Ammon's horn (tissue), 1 donor: ENCODE results near the gene NFU1.
"Not testable (repeated sequence)": the region's sequence is repeated elsewhere in the genome, so short reads cannot be mapped to it uniquely, and the experiment has no call there.

ENCODE experiments used
- DNase-seq: peaks from one replicate; pipeline ENCODE4 v3.0.0-alpha.2; 2016; ENCODE audit warnings: low spot score

The NFU1 gene

DNA sequence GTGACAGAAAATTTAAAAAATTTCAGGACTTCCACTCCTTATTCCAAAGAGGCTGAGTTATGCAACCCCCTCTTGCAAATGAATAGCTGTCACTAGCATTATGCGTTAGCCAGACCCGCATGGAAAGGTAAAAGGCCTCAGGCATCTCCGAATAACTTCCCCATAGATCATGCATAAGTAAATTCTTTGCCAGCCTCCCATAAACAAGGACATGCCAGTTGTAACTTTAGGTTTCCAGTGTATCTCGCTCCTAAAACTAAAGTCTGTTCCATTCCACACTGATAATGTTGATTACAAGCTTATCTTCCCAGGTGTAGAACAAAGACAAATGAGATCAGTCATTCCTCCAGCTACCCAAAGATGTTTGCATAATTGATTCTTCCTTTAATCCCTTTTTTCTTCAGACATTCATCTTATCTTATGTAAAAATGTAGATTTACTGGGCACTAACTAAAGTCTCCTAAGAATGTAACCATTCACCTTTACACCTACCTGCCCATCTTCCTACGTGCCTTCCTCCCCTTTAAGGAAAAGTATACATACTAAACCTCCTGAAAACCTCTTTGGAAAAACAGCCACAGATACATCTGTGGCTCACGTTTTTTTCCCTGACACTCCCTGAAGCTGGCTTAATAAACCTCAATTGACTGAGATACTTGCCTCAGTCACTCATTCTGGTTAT is 13.6 kb upstream of the NFU1 start:
- no peak for DNase-seq

GRCh38 chr2:69449906-69450305 is 12.7 kb upstream of the NFU1 start:
- DNase-seq: no peak

DNA sequence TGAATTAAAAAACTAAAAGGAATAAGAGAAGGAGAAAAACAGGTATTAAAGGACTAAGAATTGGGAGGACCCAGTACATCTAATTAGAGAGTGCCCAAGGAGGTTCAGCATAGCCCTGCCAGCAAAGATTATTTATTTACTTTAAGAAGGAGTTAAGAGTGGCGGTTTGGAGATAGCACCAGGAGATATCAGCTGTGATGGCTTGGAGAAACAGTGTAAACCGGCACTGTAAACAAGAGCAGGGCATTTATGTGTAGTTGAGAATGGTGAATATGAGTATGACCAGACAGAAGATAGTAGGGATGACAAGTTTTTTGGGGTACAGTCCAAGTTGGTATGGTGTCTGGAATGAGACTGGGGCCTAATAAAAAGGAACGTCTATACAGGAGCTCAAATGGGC is 6.4 kb upstream of the NFU1 start:
- DNase-seq: not testable (repeated sequence)

- not testable (repeated sequence) for DNase-seq
Measured at GRCh38 chr2:69439499-69439898, 2.3 kb upstream of the NFU1 start.

- DNase-seq: no peak
Measured at GRCh38 chr2:69438580-69438979, 1.3 kb upstream of the NFU1 start.

- no peak for DNase-seq
Measured at GRCh38 chr2:69437751-69438154, 518 bp upstream of the NFU1 start.

DNA sequence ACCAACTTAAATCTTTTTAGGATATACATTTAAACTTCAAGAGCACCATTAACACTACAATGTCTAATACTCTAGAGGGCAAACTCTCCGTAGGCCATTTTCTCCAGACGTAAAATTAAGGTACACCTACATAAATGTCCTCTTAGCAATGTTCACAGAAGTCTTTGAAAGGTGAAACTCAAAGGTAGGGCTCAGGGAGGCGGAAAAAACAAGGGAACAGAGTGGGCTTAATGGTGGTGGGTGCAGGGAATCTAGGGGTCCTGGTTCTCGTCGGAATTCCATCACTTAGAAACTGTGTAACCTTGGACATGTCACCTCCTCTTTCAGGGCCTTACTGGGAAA is 668 bp downstream of the NFU1 start:
- DNase-seq: no peak

GRCh38 chr2:69434753-69435152 is 2.5 kb downstream of the NFU1 start:
- DNase-seq: no peak

GRCh38 chr2:69429491-69430183 is 7.6 kb downstream of the NFU1 start:
- no peak for DNase-seq

DNA sequence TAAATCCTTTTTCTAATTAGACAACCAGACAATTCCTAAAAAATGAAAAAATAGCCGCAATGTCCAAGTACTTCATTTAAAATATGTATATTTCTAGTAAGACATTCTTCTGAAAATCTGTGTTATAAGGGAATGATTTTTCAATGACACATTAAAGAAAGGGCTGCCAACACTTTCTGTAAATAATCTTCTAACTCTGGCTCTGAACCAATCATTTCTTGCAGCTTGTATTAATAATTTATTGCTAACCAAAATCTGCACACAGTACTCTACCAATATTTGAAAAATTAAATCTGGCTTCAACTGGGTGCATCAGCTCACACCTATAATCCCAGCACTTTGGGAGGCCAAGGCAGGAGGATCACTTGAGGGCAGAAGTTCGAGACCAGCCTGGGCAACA is 8.3 kb downstream of the NFU1 start:
- no peak for DNase-seq

DNA sequence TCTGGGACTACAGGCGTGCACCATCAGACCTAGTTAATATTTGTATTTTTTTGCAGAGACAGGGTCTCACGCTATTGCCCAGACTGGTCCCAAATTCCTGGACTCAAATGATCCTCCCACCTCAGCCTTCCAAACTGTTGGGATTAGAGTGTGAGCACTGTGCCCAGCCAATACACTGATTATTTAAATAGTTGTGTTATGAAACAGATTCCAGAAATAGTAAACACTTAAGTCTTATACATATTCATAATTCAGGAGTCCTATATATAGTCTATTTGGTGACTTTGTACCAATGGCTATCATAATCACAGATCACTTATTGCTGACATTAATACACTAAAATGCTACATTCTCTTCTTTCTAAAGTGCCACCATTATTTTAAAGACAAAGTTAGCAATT is 12.8 kb downstream of the NFU1 start:
- DNase-seq: no peak

DNA sequence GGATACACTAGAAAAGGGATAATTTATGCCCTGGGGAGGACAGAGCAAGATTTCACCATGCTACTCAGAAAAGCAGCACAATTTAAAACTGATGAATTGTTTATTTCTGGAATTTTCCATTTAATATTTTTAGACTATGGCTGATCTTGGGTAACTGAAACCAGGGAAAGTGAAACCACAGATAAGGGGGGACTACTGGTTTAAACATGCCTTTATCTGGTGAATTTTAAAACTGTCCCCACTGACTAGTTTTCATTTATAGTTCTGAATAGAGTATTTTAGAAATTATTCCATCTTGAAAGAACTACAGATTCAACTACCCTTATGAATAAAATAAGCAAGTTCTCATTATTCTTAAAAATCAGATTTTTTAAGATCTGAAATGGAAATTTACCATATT is 15.0 kb downstream of the NFU1 start:
- DNase-seq: no peak

DNA sequence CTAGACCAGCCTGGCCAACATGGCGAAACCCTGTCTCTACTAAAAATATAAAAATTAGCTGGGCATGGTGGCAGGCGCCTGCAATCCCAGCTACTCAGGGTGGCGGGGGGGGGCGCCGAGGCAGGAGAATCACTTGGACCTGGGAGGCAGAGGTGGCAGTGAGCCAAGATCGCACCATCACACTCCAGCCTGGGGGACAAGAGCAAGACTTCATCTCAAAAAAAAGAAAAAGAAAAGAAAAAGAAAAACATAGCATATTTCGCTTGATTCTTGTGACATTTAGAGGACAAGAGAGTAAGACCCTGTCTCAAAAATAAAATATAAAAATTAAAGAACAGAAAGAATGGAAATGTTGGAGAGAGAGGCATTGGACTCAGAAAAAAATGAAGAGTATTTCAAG is 18.1 kb downstream of the NFU1 start:
- DNase-seq: not testable (repeated sequence)

DNA sequence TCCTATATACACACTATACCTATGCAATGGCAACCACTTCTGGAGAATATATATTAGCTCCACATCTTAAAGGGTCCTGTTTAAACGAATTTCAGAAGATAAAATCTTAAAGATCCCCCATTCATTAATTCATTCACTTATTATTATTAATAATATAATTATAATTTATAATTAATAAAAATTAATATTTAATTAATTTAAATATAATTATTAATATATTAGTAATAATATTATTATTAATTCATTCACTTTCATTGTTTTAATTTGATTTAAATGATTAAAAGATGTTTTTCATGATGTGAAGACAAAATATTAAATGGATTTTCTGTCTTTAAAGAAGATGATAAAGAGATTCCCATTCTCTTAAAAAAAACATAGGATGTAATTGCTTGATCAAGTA is 21.1 kb downstream of the NFU1 start:
- no peak for DNase-seq

DNA sequence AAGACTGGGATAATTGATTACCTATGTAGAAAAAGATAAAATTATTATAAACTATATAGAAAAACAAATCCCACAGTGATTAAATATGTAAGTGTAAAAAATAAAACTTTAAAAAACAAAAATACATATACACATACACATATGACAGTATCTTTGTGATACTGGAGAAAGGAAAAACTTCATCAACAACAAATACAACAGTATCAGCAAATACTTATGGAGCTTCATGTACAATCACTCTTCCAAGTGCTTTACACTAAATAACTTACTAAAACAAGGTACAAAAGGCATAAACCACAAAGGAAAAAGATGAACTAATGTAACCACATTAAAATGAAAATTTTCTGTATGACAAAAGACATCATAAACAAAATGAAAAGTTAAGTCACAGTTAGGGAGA is 26.1 kb downstream of the NFU1 start:
- no peak for DNase-seq

- DNase-seq: peak; percentile 23
Measured at GRCh38 chr2:69405306-69405705, 31.9 kb downstream of the NFU1 start.

GRCh38 chr2:69400121-69400520 is 37.1 kb downstream of the NFU1 start:
- DNase-seq: no peak

DNA sequence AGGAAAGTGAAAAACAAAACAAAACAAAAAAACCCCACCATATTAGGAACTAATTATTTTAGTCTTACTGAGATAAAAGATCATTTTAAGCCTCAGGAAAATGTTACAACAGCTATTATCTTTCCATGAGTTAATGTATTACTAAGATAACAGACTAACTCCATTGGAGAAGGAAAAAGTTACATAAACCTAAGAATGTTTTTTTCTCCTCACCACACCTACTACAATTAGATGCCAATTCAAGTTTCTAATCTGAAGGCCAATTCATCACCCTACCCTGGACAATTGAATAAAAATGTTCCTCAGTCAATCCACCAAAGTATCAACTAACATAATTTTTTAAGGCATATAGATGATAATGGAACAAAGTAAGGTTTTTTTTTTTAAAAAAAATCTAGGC is 40.0 kb downstream of the NFU1 start:
- no peak for DNase-seq

GRCh38 chr2:69395866-69396265 is 41.4 kb downstream of the NFU1 start:
- DNase-seq: no peak

DNA sequence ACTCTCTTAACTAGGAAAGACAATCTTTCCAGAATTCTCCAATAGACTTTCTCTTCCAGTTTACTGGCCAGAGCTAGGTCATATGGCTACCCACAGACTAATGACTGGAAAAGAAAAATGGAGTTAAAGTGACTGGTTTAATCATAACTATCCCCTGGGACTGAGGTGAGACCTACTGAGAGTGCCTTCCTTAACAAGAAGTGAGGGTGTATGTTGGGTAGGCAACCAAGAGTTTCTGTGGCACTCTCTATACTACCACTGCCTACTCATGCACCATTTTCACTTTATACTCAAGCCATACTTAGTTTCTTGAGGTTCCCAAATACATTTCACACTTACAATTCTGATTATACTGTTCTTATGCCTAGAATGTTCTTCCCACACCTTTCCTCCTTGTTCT is 43.3 kb downstream of the NFU1 start:
- DNase-seq: no peak

DNA sequence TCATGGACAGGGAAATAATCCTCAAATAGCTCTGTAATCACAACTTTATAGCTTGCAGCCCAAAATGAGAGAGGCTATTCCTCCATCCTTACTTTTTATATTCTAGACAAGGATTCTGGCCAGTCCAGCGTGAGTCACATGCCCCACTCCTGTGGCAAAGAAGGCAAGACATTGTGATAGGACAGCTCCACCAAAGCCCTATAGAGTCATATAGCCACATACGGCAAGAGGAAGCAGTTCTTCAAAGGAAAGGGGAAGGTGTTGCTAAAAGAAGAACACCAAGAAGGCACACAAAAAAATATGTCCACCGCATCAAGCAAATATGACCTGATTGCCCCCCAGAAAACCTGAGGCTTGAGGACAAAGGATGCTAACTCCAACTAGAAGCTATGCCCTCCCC is 46.8 kb downstream of the NFU1 start:
- DNase-seq: no peak

DNA sequence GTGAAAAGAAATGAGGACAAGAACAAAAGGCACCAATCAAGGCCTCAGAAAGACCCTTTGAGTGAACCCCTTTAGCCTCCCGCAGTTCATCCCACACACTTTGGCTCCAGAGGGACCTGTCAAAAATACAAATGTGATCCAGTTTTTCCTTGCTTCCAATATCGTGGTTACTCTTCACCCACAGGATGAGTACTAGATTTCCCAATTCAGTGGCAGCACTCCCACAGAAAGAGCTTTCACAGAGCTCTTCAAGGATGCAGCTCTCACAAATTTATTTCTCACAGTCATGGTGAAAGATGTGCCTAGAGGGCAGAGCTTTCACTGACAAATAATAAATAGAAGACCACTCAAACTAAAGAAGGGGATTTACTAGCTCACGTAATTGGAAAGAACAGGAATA is 47.2 kb downstream of the NFU1 start:
- DNase-seq: no peak

- DNase-seq: no peak
Measured at GRCh38 chr2:69389271-69389670, 48.0 kb downstream of the NFU1 start.
